GM06990 (cell line): ENCODE measurements around the gene GRB7.

Experiments
- DNase-seq: peaks from one replicate; pipeline ENCODE4 v3.0.0-alpha.2; 2011; ENCODE audit not compliant: insufficient read length; ENCODE audit errors: extremely low read depth
- H3K27me3 ChIP-seq: replicated peaks from 2 replicates; pipeline ENCODE4 v1.6.0; 2011; ENCODE audit warnings: low read length; ENCODE audit not compliant: control insufficient read depth, insufficient read depth
- H3K36me3 ChIP-seq: 2 replicates; pipeline ENCODE4 v1.5.1; 2011; ENCODE audit warnings: low read length; ENCODE audit not compliant: control insufficient read depth, insufficient read depth
- H3K4me3 ChIP-seq: replicated peaks from 2 replicates; pipeline ENCODE4 v1.5.1; 2011; ENCODE audit warnings: low read depth, mild to moderate bottlenecking, control low read depth, low read length
- CTCF ChIP-seq: IDR thresholded peaks from 2 replicates; pipeline ENCODE4 v1.5.1; 2011; ENCODE audit warnings: low read length, control low read depth, mild to moderate bottlenecking, inconsistent platforms; ENCODE audit not compliant: insufficient read depth, poor library complexity, severe bottlenecking

The GRB7 gene

GRCh38 chr17:39769974-39770587 lies 32.3 kb downstream of the GRB7 start:
- DNase-seq: peak; percentile 82
- Histone ChIP-seq H3K27me3 (no peaks in the 10 kb centered on the region), H3K36me3 (peaks cover 39% of the 10 kb centered on the region), H3K4me3 (no peak overlapping the region)
- no peak for TF ChIP-seq CTCF

DNA sequence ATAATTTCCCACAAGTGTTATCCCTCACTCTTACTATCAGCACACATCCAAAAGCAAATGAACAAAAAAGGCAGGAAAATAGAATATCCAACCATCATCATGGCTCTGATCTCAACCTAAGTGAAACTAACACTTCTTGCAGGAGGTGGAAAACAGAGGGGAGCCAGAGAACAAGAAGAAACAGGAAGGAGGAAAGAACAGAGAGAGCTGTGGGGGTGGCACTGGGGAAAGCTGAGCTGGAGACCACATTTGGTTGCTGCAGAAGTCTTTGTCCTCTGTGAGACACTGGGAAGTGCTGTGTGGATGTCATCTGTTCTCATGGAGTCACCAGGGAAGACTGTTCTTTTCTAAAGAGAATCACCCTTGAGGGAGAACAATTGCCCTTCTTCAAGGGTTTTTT lies 34.7 kb downstream of the GRB7 start:
- Histone ChIP-seq H3K27me3 (no peaks in the 10 kb centered on the region), H3K4me3 (no peak overlapping the region), H3K36me3 (peaks cover 21% of the 10 kb centered on the region)
- DNase-seq: no peak
- no peak for TF ChIP-seq CTCF

GRCh38 chr17:39772987-39773934 lies 35.5 kb downstream of the GRB7 start:
- Histone ChIP-seq H3K27me3 (no peaks in the 10 kb centered on the region), H3K36me3 (peaks cover 20% of the 10 kb centered on the region), H3K4me3 (peak overlapping the region; percentile 23)
- no peak for TF ChIP-seq CTCF
- DNase-seq: no peak

- peaks cover 15% of the 10 kb centered on the region for H3K36me3 ChIP-seq
- TF ChIP-seq CTCF: no peak
- peak overlapping the region; percentile 53 for H3K4me3 ChIP-seq
- no peaks in the 10 kb centered on the region for H3K27me3 ChIP-seq
- DNase-seq: no peak
Measured at GRCh38 chr17:39774047-39774446, 36.3 kb downstream of the GRB7 start.

DNA sequence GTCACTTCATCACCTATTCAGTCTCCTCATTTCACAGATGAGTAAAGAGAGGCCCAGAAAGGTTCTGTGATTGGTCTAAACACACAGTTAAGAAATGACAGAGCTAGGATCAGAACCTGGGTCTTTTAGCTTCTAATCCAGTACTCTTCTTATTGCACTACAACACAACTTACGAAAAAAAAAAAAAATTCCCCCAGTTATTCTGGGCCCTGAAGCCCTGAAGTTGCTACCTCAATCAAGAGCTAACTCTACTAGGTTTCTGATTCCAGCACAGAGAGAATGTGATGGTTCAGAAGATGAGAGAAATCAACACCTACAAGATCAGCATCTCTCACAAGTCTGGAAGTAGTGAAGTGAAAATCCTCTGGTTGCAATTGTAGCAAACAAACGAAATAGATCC lies 37.3 kb downstream of the GRB7 start:
- peak overlapping the region; percentile 53 for H3K4me3 ChIP-seq
- TF ChIP-seq CTCF: no peak
- peak; percentile 57 for DNase-seq
- H3K27me3 ChIP-seq: no peaks in the 10 kb centered on the region
- H3K36me3 ChIP-seq: peaks cover 12% of the 10 kb centered on the region
